Pancreas (tissue), 10 donors: ENCODE data around the gene GRB7. TPM values are rescaled to one million over a fixed set of nuclear protein-coding genes. Genes with fewer than 3 reads are reported as not detected.

ENCODE experiments used
- ATAC-seq, 4 donors: fragments of 200-7000 bp; cut with Tn5 transposase; one replicate each; pipeline versions ENCODE4 v1.8.0 to v1.9.1; 2020; ENCODE audit warnings: mild to moderate bottlenecking in 4 of 4, moderate library complexity in 4 of 4
- DNase-seq, 6 donors: peaks; one replicate each; pipeline ENCODE4 v3.0.0-alpha.2; 2020
- FAIRE-seq: peaks from 2 replicates; lab custom pipeline; 2012; peaks lifted over from hg19 to GRCh38; lab: Jason Lieb, UNC
- H3K27ac ChIP-seq, 4 donors: fragments of 200-600 bp; sonication (generic); 1 replicate in 3 of 4; 2 replicates in 1 of 4; pipeline versions ENCODE4 v1.5.0 to v1.8.0; 2020
- H3K27me3 ChIP-seq, 4 donors: fragments of 200-600 bp; one replicate each; pipeline ENCODE4 v1.8.0; 2021
- H3K36me3 ChIP-seq, 3 donors: fragments of 200-600 bp; sonication (generic) in 1 of 3; one replicate each; pipeline versions ENCODE4 v1.5.0 to v1.8.0; 2020 to 2021
- H3K4me1 ChIP-seq, 3 donors: fragments of 200-600 bp; one replicate each; pipeline ENCODE4 v1.8.0; 2021
- H3K4me3 ChIP-seq, 4 donors: fragments of 200-600 bp; sonication (generic) in 2 of 4; one replicate each; pipeline versions ENCODE4 v1.5.0 to v1.8.0; 2020 to 2021
- H3K9me3 ChIP-seq, 4 donors: fragments of 200-600 bp; one replicate each; pipeline ENCODE4 v1.8.0; 2021
- CTCF ChIP-seq, 4 donors: fragments of 200-600 bp; sonication (generic) in 3 of 4; IDR thresholded peaks; one replicate each; pipeline versions ENCODE4 v1.5.0 to v1.8.0; 2021; ENCODE audit warnings: antibody characterized with exemption in 4 of 4
- WGBS, 2 donors: extraction: QIAGEN DNeasy Blood & Tissue Kit; methylation state at CpG; one replicate each; pipeline ENCODE4 v1.1.7; 2013; 5-methylcytosine and 5-hydroxymethylcytosine counted together
- intact Hi-C, 3 donors: fragments of 100-400 bp; cut with DNase I; formaldehyde crosslinking; loops; one replicate each; pipeline versions ENCODE4 v1.11.1 to v1.14.2; 2022
- polyA plus RNA-seq, 2 donors: library from polyadenylated mRNA; stranded (reverse); fragments of 200-250 nt; gene quantifications; one replicate each; pipeline ENCODE4 v1.2.3, GENCODE V29; 2013
- total RNA-seq, 6 donors: library from RNA; stranded (reverse); fragmentation: NEBNext Ultra II Directional in 4 of 6; extraction: Animal tissue kit (Norgen Biotek cat#: 25700) in 4 of 6; gene quantifications; one replicate each; pipeline versions ENCODE4 v1.2.1 to v1.2.4, GENCODE V29; 2021 to 2023
- donor health status: healthy with polysubstance abuse.
- donor health status: DM: no; HTN: no; CAD: no; lungs with moderate emphysema.
- donor health status: DM: no; HTN: no; CAD: no.
- donor health status: control.
- donor health status: control.
- donor health status: Bipolar disorder and iron deficiency.
- donor health status: DM: yes; HTN: yes; CAD: no.
- donor health status: DM: no; HTN: no; CAD: no.
- donor health status: DM: no; HTN: no; CAD: no.
- donor health status: DM: yes; HTN: yes; CAD: no.

GRB7 gene
- total and polyA plus RNA-seq, 8 donors = 17.8 to 64.4 (median 32.4) TPM

DNA sequence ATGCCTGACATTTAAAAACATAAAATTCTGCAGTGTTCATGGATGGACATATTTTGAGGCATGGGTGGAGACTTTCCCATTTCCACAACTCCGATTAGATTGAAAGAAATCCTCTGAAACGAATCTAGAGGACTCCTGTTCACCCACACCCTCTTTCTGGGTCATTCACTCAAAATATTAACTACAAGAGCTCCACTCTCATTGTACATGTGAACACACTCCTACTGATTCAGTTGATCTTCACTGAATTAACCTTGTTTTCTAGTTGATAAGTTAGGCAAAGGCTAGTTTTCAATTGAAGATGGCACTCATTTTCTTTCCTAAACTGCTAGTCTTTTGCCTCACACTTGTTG lies 44.1 kb downstream of the GRB7 start:
- H3K9me3 ChIP-seq = no peaks in the 10 kb centered on the region
- no peak for DNase-seq
- whole genome bisulfite sequencing, 2 donors = 22 to 44% methylated on average over 2 of the region's 2 CpGs
- H3K27me3 ChIP-seq = no peaks in the 10 kb centered on the region
- peaks cover 5 to 15% (median 10%) of the 10 kb centered on the region in 3 donors for H3K4me1 ChIP-seq
- FAIRE-seq = no peak
- intact Hi-C loops = no loop called here
- H3K27ac ChIP-seq = peak overlapping the region in 1 of 4 donors; percentile 10
- no peaks in the 10 kb centered on the region for H3K36me3 ChIP-seq
- no peak overlapping the region for H3K4me3 ChIP-seq
- TF ChIP-seq CTCF (IDR thresholded peaks at IDR 0.05) = no peak
- ATAC-seq = peak in 1 of 4 donors; percentile 26

- intact Hi-C loops = no loop called here
- peak; percentile 84 to 93 (median 90) for ATAC-seq
These were observed 44.7 kb downstream of the GRB7 start for GRCh38 chr17:39782481-39782880.

GRCh38 chr17:39782980-39783379 lies 45.2 kb downstream of the GRB7 start:
- Histone ChIP-seq H3K27ac (no peak overlapping the region), H3K27me3 (no peaks in the 10 kb centered on the region), H3K36me3 (no peaks in the 10 kb centered on the region), H3K4me1 (peaks cover 5 to 15% (median 10%) of the 10 kb centered on the region in 3 donors), H3K9me3 (no peaks in the 10 kb centered on the region), H3K4me3 (no peak overlapping the region)
- DNase-seq (no peak), FAIRE-seq (no peak), ATAC-seq (no peak)
- no peak for TF ChIP-seq CTCF (IDR thresholded peaks at IDR 0.05)
- WGBS, 2 donors = 98 to 100% methylated on average over 1 of the region's 1 CpG
- intact Hi-C loops = no loop called here

More at GRCh38 chr17:39782481-39782880, 44.7 kb downstream of the GRB7 start:
- no peaks in the 10 kb centered on the region for H3K9me3 ChIP-seq
- no peak overlapping the region for H3K4me3 ChIP-seq
- peak overlapping the region in 1 of 4 donors; percentile 10 for H3K27ac ChIP-seq
- 5 to 6% methylated on average over 4 of the region's 4 CpGs for WGBS, 2 donors
- no peaks in the 10 kb centered on the region for H3K36me3 ChIP-seq
- DNase-seq (no peak), FAIRE-seq (no peak)
- no peak for TF ChIP-seq CTCF (IDR thresholded peaks at IDR 0.05)
- no peaks in the 10 kb centered on the region for H3K27me3 ChIP-seq
- H3K4me1 ChIP-seq = peaks cover 5 to 15% (median 10%) of the 10 kb centered on the region in 3 donors

GRCh38 chr17:39787041-39787440 lies 49.3 kb downstream of the GRB7 start:
- TF ChIP-seq CTCF (IDR thresholded peaks at IDR 0.05) = no peak
- no peak for FAIRE-seq
- no peaks in the 10 kb centered on the region for H3K27me3 ChIP-seq
- no peak overlapping the region for H3K27ac ChIP-seq
- no peaks in the 10 kb centered on the region for H3K36me3 ChIP-seq
- no peak for DNase-seq
- ATAC-seq = no peak
- no peaks in the 10 kb centered on the region for H3K9me3 ChIP-seq
- no peak overlapping the region for H3K4me3 ChIP-seq
- peaks cover 0 to 7% (median 6%) of the 10 kb centered on the region in 3 donors for H3K4me1 ChIP-seq
- intact Hi-C loops = no loop called here

DNA sequence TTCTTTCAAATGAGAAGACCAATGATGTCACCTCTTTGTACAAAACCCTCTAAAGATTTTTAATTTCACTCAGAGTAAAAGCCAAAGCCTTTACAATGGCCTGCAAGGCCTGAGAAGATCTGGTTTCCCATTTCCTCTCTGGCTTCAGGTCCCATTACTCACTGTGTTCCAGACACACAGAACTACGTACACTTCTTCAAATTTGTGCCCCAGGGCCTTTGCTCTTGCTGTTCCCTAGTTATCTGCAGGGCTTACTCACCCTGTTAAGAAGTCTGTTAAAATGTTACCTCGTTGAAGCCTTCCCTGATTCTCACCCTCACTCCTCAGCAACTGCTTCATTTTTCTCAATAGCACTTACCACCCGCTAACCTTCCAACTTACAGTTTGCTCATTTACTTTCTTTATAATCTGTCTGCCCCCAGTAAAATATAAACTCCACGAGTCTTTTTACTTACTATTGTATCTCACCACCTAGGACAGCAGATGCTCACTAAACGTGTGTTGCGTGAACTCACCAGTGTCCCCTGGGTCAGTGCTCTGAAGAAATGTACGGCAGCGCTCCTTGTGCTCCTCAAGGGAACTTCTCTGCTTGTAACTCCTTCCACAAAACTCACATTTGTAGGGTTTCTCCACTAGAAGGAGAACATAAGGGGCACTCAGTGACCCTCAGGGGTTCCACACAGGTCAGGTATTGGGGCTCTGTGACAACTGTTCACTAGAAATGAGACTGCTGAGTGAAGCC lies 50.2 kb downstream of the GRB7 start:
- no peak for ATAC-seq
- WGBS, 2 donors = 79 to 80% methylated on average over 8 of the region's 8 CpGs
- no peaks in the 10 kb centered on the region for H3K36me3 ChIP-seq
- H3K27ac ChIP-seq = no peak overlapping the region
- no peak overlapping the region for H3K4me3 ChIP-seq
- H3K4me1 ChIP-seq = peaks cover 0 to under 1% (median 0%) of the 10 kb centered on the region in 3 donors
- FAIRE-seq = no peak
- no peaks in the 10 kb centered on the region for H3K9me3 ChIP-seq
- no peaks in the 10 kb centered on the region for H3K27me3 ChIP-seq
- no peak for DNase-seq
- intact Hi-C loops = no loop called here
- TF ChIP-seq CTCF (IDR thresholded peaks at IDR 0.05) = no peak
